Colonic mucosa (tissue), 4 donors: ENCODE data around the gene AAR2. TPM values are rescaled to one million over a fixed set of nuclear protein-coding genes. Genes with fewer than 3 reads are reported as not detected.

Experiments used
- DNase-seq: peaks from one replicate; pipeline ENCODE4 v3.0.0-alpha.2; 2020
- H3K27ac ChIP-seq: fragments of 200-600 bp; one replicate; pipeline ENCODE4 v1.8.0; 2021
- H3K27me3 ChIP-seq: fragments of 200-600 bp; one replicate; pipeline ENCODE4 v1.8.0; 2021
- H3K36me3 ChIP-seq: fragments of 200-600 bp; one replicate; pipeline ENCODE4 v1.8.0; 2021
- H3K4me1 ChIP-seq: fragments of 200-600 bp; one replicate; pipeline ENCODE4 v1.8.0; 2021; ENCODE audit warnings: mild to moderate bottlenecking
- H3K4me3 ChIP-seq: fragments of 200-600 bp; one replicate; pipeline ENCODE4 v1.8.0; 2021
- H3K9ac ChIP-seq, 2 donors: one replicate each; pipeline ENCODE4 v1.7.0; 2013; ENCODE audit warnings: control low read depth in 2 of 2, low read depth in 2 of 2, low read length in 2 of 2
- H3K9me3 ChIP-seq: fragments of 200-600 bp; one replicate; pipeline ENCODE4 v1.8.0; 2021
- CTCF ChIP-seq: fragments of 200-600 bp; IDR thresholded peaks from one replicate; pipeline ENCODE4 v1.8.0; 2022; ENCODE audit warnings: antibody characterized with exemption, mild to moderate bottlenecking
- intact Hi-C: fragments of 100-400 bp; cut with DNase I; formaldehyde crosslinking; loops from one replicate; pipeline ENCODE4 v1.14.1; 2022
- total RNA-seq, 2 donors: library from RNA; stranded (reverse); fragmentation: NEBNext Ultra II Directional in 1 of 2; extraction: Animal tissue kit (Norgen Biotek cat#: 25700) in 1 of 2; gene quantifications; one replicate each; pipeline ENCODE4 v1.2.1, GENCODE V29; 2021
- donor health status: healthy.
- donor health status: DM: no; HTN: no; CAD: no.
- donor health status: DM: no; HTN: no; CAD: no.

Gene AAR2
- total RNA-seq, 2 donors from 2014 or later, result 16.1 to 19.9 TPM

GRCh38 chr20:36210436-36211021 is 25.7 kb upstream of the AAR2 start:
- Histone ChIP-seq H3K4me3 (no peak overlapping the region), H3K4me1 (no peaks in the 10 kb centered on the region), H3K36me3 (no peaks in the 10 kb centered on the region), H3K27me3 (no peaks in the 10 kb centered on the region), H3K9ac (no peak overlapping the region), H3K9me3 (no peaks in the 10 kb centered on the region), H3K27ac (no peak overlapping the region)
- intact Hi-C loops, result no loop called here
- no peak for DNase-seq
- TF ChIP-seq CTCF, result no peak

GRCh38 chr20:36213362-36213761 is 22.9 kb upstream of the AAR2 start:
- Histone ChIP-seq H3K4me3 (no peak overlapping the region), H3K27me3 (no peaks in the 10 kb centered on the region), H3K27ac (no peak overlapping the region), H3K9ac (no peak overlapping the region), H3K9me3 (no peaks in the 10 kb centered on the region), H3K4me1 (no peaks in the 10 kb centered on the region), H3K36me3 (no peaks in the 10 kb centered on the region)
- intact Hi-C loops, result no loop called here
- no peak for TF ChIP-seq CTCF
- no peak for DNase-seq

- H3K4me1 ChIP-seq, result no peaks in the 10 kb centered on the region
- no peak for DNase-seq
- H3K27me3 ChIP-seq, result no peaks in the 10 kb centered on the region
- no peaks in the 10 kb centered on the region for H3K9me3 ChIP-seq
- H3K4me3 ChIP-seq, result no peak overlapping the region
- no peak overlapping the region for H3K9ac ChIP-seq
- H3K27ac ChIP-seq, result no peak overlapping the region
- H3K36me3 ChIP-seq, result no peaks in the 10 kb centered on the region
- intact Hi-C loops, result no loop called here
- TF ChIP-seq CTCF, result no peak
Measured at GRCh38 chr20:36214684-36215256, 21.5 kb upstream of the AAR2 start.

- no peaks in the 10 kb centered on the region for H3K27me3 ChIP-seq
- no peak overlapping the region for H3K9ac ChIP-seq
- no peak for DNase-seq
- no peaks in the 10 kb centered on the region for H3K4me1 ChIP-seq
- no peak overlapping the region for H3K27ac ChIP-seq
- no peak for TF ChIP-seq CTCF
- H3K36me3 ChIP-seq, result no peaks in the 10 kb centered on the region
- no peak overlapping the region for H3K4me3 ChIP-seq
- intact Hi-C loops, result no loop called here
- no peaks in the 10 kb centered on the region for H3K9me3 ChIP-seq
Measured at GRCh38 chr20:36215778-36216177, 20.5 kb upstream of the AAR2 start.

GRCh38 chr20:36216314-36217025 is 19.8 kb upstream of the AAR2 start:
- TF ChIP-seq CTCF, result no peak
- Histone ChIP-seq H3K4me1 (no peaks in the 10 kb centered on the region), H3K27ac (no peak overlapping the region), H3K9ac (no peak overlapping the region), H3K27me3 (no peaks in the 10 kb centered on the region), H3K4me3 (no peak overlapping the region), H3K9me3 (no peaks in the 10 kb centered on the region), H3K36me3 (no peaks in the 10 kb centered on the region)
- DNase-seq, result no peak
- intact Hi-C loops, result no loop called here
